Measurements from ENCODE around the gene USB1.

The USB1 gene

DNA sequence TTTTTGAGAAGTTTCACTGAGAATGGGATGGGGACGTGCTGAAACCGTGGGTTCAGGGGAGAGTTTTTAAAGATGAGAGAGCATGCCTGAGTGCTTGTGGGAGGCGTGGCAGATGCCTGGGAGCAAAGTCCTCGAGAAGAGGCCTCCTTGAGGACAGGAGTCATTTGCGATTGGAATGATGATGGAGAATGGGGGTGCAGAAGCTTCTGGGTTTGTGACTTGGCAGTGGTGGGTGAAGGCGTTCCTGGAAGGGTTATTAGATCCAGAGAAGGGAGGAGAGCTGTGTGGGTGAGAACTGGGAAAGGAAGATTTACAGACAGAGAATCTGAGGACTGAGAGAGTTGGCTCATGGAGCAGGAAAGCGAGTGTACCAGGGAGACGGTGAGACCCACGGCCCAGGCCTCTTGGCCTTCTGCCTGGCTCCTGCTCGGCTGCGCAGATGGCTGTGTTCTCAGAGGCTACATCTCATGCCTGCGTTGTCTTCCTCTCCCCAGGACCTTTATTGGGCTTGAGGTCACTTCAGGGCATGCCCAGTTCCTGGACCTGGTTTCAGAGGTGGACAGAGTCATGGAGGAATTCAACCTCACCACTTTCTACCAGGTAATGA lies 15.7 kb downstream of the USB1 start:
- DNase-seq: no peak

- no peak for DNase-seq
Observed at GRCh38 chr16:58018803-58019202, 17.6 kb downstream of the USB1 start.

DNA sequence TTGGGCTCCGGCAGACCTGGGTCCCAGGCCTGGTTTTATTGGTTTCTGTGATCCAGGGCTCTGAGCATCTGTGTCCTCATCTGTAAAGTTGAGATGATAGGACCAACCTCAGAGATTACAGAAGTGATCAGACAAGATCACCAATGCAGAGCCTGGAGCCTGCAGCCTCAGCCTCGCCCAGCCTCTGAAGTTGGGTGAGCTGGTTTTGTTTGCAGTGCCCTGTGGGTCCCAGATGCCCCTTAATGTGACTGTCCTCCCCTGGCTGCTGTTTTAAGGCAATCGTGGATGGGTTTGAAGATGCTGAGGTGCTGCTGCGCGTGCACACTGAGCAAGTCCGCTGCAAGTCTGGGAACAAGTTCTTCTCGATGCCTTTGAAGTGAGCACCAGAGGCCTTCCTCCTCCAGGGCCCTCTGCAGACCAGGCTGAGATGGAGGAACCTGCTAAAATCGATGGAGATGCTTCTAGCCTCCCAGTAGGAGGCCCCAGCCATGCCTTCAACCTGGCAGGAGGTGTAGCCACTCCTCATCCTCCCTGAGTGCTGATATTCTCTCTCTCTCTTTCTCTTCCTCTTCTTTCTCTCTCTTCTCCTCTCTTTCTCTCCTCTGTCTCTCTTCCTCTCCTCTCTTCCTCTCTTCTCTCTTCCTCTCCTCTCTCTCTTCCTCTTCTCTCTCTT lies 18.8 kb downstream of the USB1 start:
- DNase-seq: no peak

DNA sequence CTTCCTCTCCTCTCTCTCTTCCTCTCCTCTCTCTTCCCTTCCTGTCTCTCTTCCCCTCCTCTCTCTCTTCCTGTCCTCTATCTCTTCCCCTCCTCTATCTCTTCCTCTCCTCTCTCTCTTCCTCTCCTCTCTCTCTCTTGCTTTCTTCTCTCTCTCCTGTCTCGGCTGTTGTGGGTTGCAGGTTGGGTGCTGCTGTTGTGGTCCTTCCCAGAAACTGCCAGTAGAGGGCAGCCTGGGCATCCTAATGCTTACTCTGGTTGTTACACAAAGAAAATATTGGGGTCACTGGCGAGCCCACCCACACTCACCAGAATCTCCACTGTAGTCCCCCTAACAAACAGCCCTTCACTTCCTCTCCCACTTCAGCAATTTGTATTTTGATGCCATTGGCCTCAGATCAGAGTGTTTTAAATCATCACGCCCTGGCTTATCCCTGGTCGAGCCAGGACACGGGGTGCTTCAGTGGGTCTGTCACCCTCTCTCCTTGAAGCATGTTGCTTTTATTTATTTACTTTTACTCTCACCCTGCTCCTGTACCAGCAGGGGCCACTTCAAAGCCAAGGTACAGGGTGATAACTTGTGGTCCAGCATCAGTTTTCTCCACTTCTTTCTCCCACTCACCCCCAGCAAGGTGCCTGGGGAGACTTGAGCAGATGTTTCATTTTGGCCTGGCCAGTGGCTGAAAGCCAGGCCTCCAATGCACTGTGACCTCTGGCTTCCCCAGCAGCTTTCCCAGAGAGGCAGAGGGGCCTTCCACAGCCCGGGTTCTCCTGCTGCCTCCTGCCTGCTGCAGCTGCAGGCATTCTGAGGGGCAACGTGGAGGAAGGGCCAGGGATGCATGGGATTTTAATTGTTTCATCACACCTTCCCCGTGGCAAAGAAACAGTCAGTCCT lies 19.7 kb downstream of the USB1 start:
- peak in 46 of 58 donors; percentile 10 to 80 (median 38) for DNase-seq

DNA sequence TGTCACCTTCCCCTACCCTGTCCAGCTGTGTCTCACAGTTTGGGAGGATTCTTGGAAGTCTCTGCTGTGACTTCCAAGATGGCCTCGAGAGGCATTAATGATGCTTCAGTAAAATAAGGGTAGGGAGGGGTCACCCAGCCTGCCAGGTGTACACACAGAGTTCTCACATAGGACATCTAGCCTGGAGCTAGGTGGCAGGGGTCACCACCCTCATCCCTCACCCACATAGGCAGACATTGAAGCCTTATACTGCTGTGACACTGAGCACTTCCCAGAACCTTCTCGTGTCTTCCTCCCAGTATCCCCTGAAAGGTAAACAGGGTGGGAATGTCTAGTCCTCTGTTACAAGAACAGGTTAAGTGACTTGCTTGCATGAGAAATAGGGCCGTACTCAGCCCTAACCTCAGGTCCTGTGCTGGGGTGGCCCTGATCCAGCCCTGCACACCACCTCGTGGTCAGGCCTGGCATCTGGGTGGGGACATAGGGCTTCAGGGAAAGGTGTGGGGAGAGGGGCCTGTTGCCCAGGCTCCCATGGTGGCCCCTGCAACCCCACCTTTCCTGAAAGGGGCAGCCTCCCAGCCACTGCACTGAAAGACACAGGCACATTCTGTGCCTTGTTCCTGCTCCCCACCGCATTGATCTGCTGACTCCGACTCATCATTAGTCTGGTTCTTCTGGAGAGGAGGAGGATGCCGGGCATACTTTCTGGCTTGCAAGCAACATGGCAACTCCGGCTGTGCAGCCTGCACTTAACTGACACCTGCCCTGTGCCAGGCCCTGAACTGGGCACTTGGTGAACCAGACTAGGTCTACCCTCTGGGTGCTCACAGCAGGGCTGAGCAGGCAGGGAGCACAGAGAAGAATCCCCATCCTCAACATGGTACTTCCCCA lies 20.7 kb downstream of the USB1 start:
- DNase-seq: no peak

DNA sequence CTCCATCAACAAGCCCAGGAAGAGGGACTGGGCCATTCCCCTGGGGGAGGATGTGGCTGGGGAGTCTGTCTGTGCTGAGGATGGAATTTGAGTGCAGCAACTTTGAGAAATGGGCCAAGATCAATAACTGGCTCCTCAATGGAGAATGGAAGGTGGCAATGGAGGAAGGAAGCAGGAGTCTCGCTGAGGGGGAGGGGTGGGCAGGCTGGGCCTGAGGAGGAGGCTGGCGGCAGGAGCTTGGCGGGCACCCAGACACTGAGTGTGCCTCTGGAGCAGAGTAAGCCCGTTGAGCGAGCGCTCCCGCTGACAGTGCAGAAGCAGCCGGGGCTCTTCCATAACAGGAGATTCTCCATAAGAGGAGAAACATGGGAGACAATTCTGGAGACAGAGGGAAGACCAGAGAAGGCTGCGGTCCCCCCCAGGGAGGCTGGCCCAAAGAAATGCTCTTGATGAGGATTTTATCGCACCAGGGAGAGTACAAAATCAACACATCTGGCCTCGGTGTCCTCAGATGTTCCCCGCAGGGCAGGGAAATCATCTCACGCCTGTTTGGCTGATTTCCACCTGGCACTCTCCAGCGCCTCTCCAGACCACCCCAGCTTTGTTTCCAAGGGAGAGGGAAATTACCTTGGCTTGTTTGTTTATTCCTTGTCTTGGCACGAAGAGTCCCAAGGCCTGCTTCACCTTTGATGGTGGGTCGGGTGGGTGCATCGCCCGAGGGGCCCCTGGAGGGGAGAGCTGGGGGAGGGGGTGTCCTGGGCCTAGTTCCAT lies 21.6 kb downstream of the USB1 start:
- DNase-seq: peak in 52 of 58 donors; percentile 15 to 85 (median 54)

DNA sequence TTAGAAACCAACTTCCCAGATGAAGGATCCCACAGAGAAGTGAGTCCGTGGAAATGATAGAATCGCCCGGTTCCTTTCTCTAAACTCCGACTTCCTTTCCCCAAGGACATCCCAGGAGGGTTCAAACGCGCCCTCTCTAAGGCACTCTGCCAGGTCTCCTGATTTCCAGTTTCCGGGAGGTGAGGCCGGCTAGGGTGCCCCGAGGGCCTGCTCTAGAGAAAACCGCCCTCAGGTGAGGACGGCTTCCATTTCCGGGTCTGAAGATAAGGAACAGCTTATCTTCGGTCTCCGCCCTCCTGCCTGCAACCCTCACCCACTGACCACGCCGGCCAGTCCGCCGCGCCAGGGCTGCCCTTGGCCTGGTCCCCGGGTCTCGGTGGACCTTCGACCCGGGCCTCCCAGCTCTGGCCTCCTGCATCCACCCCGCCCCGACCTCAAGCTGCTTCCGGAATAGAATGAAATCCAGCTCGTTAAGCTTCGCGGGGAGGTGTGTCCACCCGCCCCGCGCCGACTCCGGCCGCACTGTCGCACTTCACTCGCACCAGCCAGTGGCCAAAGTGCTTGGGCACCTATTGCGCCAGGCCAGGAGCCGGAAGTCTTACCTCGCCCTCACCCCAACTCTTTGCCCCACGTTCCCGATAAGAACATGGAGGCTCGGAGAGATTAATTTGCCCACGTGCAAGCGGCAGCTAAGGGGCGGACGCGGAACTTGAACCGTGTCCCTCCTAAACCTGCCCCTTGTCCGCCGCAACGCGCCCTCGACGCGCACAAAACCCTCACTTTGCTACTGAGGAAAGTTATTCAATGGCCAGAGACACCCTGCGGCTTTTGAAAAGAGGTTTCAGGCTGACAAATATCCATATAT lies 23.5 kb downstream of the USB1 start:
- DNase-seq: no peak

- peak in 41 of 58 donors; percentile 22 to 73 (median 42) for DNase-seq
Observed at GRCh38 chr16:58025351-58026138, 24.3 kb downstream of the USB1 start, which contains the start of gene MMP15. Gene MMP15 (plus strand): TSS chr16:58025754. CDS start chr16:58026351, 597 bp downstream.

DNA sequence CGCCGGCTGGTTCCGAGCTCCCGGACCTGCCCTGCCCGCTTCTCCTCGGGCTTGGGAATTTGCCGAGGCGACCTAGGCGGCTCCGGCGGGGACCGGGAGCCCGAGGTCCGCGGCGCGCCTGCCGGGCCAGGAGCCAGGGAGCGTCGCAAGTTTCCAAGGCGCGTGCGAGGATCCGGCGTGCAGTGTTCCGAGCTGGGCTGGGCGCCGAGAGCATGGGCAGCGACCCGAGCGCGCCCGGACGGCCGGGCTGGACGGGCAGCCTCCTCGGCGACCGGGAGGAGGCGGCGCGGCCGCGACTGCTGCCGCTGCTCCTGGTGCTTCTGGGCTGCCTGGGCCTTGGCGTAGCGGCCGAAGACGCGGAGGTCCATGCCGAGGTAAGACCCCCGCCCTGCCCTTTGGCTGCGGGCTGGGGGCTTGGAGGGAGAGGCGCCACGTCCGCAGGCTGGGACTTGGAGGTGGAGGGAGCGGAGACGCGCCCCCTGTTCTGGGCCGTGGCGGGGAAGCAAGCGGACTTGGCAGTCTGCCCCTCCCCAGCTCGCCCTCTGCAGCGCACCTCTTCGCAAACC lies 25.0 kb downstream of the USB1 start:
- peak in 34 of 58 donors; percentile 9 to 73 (median 40) for DNase-seq

DNA sequence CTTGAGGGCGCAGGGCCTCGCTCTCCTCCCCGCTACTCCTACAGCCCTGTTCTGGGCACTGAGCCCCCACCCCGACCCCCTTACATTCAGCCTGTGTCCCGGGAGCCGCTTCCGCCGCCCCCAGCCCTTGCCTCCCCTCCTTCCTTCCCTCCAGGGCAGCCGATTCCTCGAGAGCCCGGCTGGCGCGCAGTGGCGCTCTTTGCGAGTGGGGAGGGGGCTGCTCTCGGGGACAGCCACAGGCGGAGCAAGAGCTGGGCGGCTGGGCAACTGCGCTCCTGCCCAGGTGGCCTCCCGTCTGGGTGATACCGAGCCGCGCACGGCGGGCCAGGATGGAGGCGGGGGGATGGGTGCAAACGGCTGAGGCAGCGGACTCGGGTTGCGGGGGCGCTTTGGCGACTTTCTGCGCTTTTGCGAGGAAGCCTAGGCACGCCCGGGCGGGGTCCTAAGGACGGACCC lies 25.5 kb downstream of the USB1 start:
- DNase-seq: peak in 1 of 58 donors; percentile 51

DNA sequence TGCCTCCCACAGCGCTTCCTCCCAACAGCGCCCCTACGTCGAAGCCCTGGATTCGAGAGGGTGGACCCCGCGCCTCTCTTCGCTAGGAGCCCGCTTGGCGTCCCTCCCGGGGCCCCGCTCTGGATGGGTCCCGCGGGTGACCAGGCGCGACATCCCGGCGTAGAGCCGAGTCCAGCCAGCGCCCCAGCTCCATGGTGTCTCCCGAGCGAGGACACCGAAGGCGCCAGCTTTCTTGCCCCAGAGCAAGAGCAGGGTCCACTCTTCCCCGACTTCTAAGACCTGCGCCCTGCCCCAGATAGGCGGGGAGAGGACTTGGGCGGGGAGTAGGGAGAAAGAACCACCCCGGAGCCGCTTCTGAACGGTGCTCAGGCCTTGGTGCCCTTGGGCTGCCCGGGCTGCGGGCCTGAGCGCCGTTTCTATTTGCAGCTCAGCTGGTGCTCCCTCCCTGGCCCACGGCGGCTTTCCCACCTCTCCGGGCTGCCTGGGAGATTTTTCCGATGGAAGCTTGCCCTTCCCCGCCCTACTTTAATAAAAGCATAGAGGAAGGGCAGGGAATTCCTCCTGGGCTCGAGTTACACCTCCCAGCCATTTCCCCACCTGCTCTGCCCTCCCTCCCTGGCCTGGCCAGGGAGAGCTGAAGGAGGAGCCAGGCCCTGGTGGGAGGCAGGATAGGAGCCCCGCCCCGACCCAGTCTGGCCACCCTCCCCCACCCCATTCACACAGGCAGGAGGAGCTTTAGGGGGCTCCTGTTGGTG lies 26.1 kb downstream of the USB1 start:
- DNase-seq: no peak

DNA sequence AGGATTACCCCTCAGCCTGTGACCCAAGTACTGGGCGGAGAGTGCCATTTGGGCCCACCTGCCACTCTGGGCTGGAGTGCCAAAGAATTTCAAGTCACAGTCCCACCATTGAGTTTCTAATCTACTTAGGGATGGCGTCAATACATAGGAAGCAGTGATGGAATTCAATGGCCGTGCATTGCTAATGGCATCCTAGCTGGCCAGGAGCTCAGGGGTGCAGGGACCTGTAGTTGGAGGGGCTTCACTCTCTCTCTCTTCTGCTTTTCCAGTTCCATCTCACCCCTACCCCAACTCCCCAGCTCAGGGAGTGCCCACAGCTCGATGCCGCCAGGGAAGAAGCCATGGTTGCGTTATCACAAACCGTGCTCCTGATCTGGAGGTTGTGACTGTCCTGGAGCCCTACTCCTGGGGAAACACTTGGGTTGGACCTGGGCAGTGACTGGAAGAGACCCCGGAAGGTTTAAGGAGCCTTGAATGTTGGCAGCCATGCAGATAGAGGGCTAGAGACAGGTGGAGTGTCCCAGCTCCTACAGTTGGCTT lies 26.8 kb downstream of the USB1 start:
- no peak for DNase-seq

DNA sequence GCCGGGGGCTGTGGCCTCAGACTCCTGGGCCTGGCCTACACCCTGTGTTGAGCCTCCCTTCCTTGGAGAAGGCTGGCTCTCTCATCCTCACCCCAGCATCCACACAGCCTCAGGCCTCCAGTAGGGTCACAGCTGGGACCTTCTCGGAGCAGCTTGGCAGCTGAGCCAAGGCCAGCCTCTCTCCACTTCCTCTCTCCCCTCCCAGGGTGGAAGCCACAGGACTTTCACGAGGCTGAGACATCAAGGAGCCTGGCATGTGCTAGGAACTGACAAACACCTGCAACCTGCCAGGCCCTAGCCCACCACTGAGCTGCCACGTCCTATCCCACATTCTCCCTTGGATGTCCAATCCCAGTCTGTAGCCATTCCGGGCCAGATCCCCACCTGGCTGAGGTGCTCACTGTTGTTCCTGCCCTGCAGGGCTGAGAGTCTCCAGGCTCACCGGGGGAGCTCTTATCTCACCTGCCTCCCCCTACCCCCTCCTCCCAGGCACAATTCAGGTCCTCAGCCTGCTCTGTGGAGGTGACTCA lies 27.4 kb downstream of the USB1 start:
- no peak for DNase-seq

DNA sequence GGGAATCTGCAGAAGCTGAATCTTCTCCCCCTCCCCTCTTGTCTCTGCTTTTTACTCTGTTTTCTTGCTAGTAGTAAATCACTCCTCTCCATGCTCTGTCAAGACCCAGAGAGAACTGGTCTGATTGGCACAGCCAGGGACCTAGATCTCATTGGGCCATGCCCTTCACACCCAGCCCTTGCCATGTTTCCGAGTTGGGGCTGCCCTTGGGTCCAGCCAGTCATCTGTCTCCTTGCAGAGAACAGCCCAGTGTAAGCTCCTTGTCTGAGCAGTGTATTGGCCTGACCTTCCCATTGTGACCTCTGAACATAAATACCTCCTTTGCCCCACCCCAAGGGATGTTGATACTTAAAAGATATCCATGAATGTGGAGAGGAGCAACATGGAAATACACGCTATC lies 28.2 kb downstream of the USB1 start:
- DNase-seq: no peak

DNA sequence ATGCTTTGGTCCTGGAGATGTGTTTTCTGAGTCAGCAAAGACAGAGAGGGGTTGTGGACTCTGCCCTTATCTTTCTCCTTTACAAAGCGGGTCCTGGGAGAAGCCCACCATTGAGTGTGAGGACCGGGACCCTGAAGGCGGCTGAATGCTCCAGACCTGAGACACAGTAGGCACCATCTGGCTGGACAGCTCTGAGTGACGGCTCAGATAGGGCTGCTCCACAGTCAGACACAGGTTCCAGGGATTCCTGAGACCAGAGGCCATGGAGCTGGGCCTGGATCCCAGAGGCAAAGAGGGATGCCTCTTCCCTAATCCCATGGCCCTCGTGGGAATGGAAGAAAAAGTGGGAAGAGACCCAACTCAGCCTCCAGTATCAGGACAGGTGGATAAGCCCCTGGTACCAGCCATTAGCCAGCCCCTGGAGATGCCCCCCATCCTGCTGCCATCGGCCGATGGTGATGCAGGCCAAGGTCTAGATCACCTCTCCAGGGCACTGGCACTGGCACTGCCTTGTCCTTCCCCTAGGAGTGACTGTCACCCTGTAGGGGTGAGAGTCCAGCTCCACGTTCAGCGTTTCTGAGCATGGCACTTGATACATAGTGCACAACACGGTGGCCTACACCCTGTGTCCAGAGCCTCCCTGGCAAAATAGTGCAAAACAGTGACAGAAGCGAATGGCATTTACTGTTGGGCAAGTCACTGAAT lies 29.1 kb downstream of the USB1 start:
- no peak for DNase-seq

All from anterior cingulate cortex (tissue), 58 donors.